Measurements from ENCODE around the gene SCAI.
"Not testable (repeated sequence)": the region's sequence is repeated elsewhere in the genome, so short reads cannot be mapped to it uniquely, and the experiment has no call there.

Gene SCAI

DNA sequence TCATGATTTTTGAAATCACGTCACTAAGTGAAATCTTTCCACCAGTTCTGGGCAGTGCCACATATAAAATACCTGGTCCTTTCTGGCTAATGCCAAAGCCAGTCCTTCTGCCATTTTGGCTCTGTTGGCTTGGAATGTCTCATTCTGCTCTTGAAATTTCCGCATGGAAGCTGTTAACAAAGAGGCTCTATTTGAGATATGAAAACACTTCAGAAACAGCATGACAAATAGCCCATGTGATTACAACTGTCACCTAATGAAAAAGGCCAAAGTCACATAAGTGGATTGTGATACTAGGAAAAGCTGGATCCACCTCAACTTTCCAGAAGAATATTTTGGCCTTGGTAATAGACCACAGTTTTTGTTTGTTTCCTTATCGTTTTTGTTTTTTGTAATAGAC lies 215.2 kb downstream of the SCAI start:
- Histone ChIP-seq H3K4me1 (ENCODE audit: control insufficient read depth, low read length) (no peaks in the 10 kb centered on the region), H3K4me2 (ENCODE audit: low read length) (no peak overlapping the region), H3K27me3 (ENCODE audit: control insufficient read depth, low read length) (no peaks in the 10 kb centered on the region), H3F3A (ENCODE audit: control insufficient read depth, insufficient read depth) (no peaks in the 10 kb centered on the region), H3K27ac (ENCODE audit: low read depth, low read length) (no peak overlapping the region), H3K79me2 (ENCODE audit: control insufficient read depth, low read length) (no peaks in the 10 kb centered on the region), H3K9me2 (replicated peaks; ENCODE audit: control insufficient read depth, low read length) (no peaks in the 10 kb centered on the region), H4K20me1 (ENCODE audit: control insufficient read depth, insufficient read depth, low read depth, low read length) (no peaks in the 10 kb centered on the region), H3K4me3 (ENCODE audit: low read length) (no peak overlapping the region), H3K9me3 (ENCODE audit: control insufficient read depth, insufficient read depth, low read length) (no peaks in the 10 kb centered on the region), H3K36me3 (ENCODE audit: control insufficient read depth, low read length) (peaks cover 53% of the 10 kb centered on the region)
- TF ChIP-seq, protein P1, sequence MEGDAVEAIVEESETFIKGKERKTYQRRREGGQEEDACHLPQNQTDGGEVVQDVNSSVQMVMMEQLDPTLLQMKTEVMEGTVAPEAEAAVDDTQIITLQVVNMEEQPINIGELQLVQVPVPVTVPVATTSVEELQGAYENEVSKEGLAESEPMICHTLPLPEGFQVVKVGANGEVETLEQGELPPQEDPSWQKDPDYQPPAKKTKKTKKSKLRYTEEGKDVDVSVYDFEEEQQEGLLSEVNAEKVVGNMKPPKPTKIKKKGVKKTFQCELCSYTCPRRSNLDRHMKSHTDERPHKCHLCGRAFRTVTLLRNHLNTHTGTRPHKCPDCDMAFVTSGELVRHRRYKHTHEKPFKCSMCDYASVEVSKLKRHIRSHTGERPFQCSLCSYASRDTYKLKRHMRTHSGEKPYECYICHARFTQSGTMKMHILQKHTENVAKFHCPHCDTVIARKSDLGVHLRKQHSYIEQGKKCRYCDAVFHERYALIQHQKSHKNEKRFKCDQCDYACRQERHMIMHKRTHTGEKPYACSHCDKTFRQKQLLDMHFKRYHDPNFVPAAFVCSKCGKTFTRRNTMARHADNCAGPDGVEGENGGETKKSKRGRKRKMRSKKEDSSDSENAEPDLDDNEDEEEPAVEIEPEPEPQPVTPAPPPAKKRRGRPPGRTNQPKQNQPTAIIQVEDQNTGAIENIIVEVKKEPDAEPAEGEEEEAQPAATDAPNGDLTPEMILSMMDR (IDR thresholded peaks at IDR 0.05; ENCODE audit: low read depth, low read length, poor library complexity, severe bottlenecking): no peak
- no peak for TF ChIP-seq EZH2phosphoT487 (IDR thresholded peaks at IDR 0.05; ENCODE audit: borderline replicate concordance, low read length)

DNA sequence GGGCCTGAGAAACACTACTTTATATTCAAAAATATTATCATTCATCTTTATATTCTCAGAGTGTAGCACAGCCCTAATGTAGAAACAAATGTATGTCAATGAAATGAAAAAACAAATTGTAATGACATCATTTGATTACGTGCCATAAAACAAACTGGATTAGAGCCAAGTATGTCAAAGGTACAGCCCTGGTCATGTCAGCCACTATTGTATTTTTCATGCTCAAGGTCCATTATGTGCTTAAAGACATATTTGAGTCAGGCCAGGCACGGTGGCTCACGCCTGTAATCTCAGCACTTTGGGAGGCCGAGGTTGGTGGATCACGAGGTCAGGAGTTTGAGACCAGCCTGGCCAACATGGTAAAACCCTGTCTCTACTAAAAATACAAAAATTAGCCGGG lies 222.9 kb downstream of the SCAI start:
- H3K9me2 ChIP-seq (replicated peaks; ENCODE audit: control insufficient read depth, low read length); H3K4me3 ChIP-seq (ENCODE audit: low read length); H3K4me1 ChIP-seq (ENCODE audit: control insufficient read depth, low read length); H3F3A ChIP-seq (ENCODE audit: control insufficient read depth, insufficient read depth); H4K20me1 ChIP-seq (ENCODE audit: control insufficient read depth, insufficient read depth, low read depth, low read length); H3K4me2 ChIP-seq (ENCODE audit: low read length); H3K27ac ChIP-seq (ENCODE audit: low read depth, low read length); H3K79me2 ChIP-seq (ENCODE audit: control insufficient read depth, low read length); H3K27me3 ChIP-seq (ENCODE audit: control insufficient read depth, low read length); H3K9me3 ChIP-seq (ENCODE audit: control insufficient read depth, insufficient read depth, low read length): not testable (repeated sequence)
- peaks cover 27% of the 10 kb centered on the region for H3K36me3 ChIP-seq (ENCODE audit: control insufficient read depth, low read length)

DNA sequence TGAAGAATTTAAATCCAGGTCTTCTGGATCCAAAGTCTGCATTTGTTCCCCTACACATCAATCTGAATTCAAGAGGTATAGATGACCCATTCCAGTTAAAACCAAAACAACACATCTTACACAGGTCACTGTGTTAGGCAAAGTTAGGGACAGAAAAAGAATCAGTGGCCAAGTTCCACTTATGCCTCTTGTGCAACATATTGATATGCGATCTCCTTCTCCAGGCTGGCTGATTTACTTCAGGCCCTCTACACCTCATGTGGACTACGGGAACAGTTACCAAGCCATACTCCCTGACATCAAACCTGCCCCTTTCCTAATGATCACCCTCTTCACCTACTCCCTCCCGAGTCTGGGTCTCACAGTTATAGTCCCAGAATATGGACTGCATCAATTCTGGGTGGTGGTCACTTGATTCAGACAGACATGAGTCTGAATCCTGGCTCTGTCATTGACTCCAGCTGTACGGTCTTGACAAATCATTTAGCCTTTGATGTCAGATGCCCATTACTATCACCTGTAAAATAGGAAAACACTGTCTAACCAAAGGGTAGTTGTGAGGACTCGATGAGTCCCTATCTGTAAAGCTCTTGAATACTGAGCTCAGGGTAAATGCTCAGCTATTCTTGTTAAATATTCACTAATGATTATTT lies 228.4 kb downstream of the SCAI start:
- H3K27ac ChIP-seq (ENCODE audit: low read depth, low read length): no peak overlapping the region
- no peak overlapping the region for H3K4me3 ChIP-seq (ENCODE audit: low read length)
- H3K79me2 ChIP-seq (ENCODE audit: control insufficient read depth, low read length): no peaks in the 10 kb centered on the region
- H3K9me3 ChIP-seq (ENCODE audit: control insufficient read depth, insufficient read depth, low read length): no peaks in the 10 kb centered on the region
- no peaks in the 10 kb centered on the region for H3K9me2 ChIP-seq (replicated peaks; ENCODE audit: control insufficient read depth, low read length)
- peaks cover 29% of the 10 kb centered on the region for H3K36me3 ChIP-seq (ENCODE audit: control insufficient read depth, low read length)
- no peaks in the 10 kb centered on the region for H3K4me1 ChIP-seq (ENCODE audit: control insufficient read depth, low read length)
- H4K20me1 ChIP-seq (ENCODE audit: control insufficient read depth, insufficient read depth, low read depth, low read length): no peaks in the 10 kb centered on the region
- TF ChIP-seq EZH2phosphoT487 (IDR thresholded peaks at IDR 0.05; ENCODE audit: borderline replicate concordance, low read length): no peak
- TF ChIP-seq, protein P1 (IDR thresholded peaks at IDR 0.05; ENCODE audit: low read depth, low read length, poor library complexity, severe bottlenecking): no peak
- H3K27me3 ChIP-seq (ENCODE audit: control insufficient read depth, low read length): no peaks in the 10 kb centered on the region
- H3K4me2 ChIP-seq (ENCODE audit: low read length): no peak overlapping the region
- H3F3A ChIP-seq (ENCODE audit: control insufficient read depth, insufficient read depth): no peaks in the 10 kb centered on the region

DNA sequence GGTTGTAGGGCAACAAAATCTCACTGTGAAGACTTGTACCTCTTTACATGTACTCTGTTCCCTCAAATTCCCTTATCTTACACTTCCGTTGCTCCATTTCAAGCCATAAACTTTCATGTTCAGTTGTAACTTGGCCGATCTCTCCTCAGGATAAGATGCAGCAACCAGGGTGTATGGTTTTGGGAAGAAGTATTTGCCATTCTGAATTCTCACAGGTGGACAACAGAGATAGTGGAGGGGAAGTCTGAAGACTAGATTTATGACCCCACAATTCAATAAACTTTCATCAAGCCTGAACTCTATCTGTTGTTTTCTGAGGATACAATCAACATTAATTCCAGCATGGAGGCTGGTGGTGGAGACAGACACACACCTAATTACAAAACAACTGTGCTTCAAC lies 229.9 kb downstream of the SCAI start:
- no peaks in the 10 kb centered on the region for H3F3A ChIP-seq (ENCODE audit: control insufficient read depth, insufficient read depth)
- no peaks in the 10 kb centered on the region for H3K4me1 ChIP-seq (ENCODE audit: control insufficient read depth, low read length)
- H3K4me2 ChIP-seq (ENCODE audit: low read length): no peak overlapping the region
- H3K4me3 ChIP-seq (ENCODE audit: low read length): no peak overlapping the region
- peaks cover 23% of the 10 kb centered on the region for H3K36me3 ChIP-seq (ENCODE audit: control insufficient read depth, low read length)
- H3K9me2 ChIP-seq (replicated peaks; ENCODE audit: control insufficient read depth, low read length): no peaks in the 10 kb centered on the region
- no peaks in the 10 kb centered on the region for H3K9me3 ChIP-seq (ENCODE audit: control insufficient read depth, insufficient read depth, low read length)
- H3K27me3 ChIP-seq (ENCODE audit: control insufficient read depth, low read length): no peaks in the 10 kb centered on the region
- no peaks in the 10 kb centered on the region for H3K79me2 ChIP-seq (ENCODE audit: control insufficient read depth, low read length)
- no peak overlapping the region for H3K27ac ChIP-seq (ENCODE audit: low read depth, low read length)
- no peak for TF ChIP-seq EZH2phosphoT487 (IDR thresholded peaks at IDR 0.05; ENCODE audit: borderline replicate concordance, low read length)
- H4K20me1 ChIP-seq (ENCODE audit: control insufficient read depth, insufficient read depth, low read depth, low read length): no peaks in the 10 kb centered on the region
